Esophagus squamous epithelium (tissue), 4 donors: ENCODE data around the gene CD19.

Source experiments
- CTCF ChIP-seq, 6 experiments: fragments of 450-650 bp in 4 of 6; fragments of 200-600 bp in 2 of 6; sonication (generic) in 2 of 6; IDR thresholded peaks; one replicate each; pipeline ENCODE4 v1.5.1; 2016 to 2019; ENCODE audit warnings: antibody characterized with exemption in 6 of 6, mild to moderate bottlenecking in 4 of 6, moderate library complexity in 4 of 6
- POLR2A ChIP-seq, 4 donors: fragments of 450-650 bp; IDR thresholded peaks; one replicate each; pipeline ENCODE4 v1.6.1; 2017; ENCODE audit warnings: antibody characterized with exemption in 4 of 4, mild to moderate bottlenecking in 4 of 4, moderate library complexity in 3 of 4

GRCh38 chr16:28943281-28943680, 11.5 kb downstream of the CD19 start:
- no peak for TF ChIP-seq CTCF (IDR thresholded peaks at IDR 0.05)
- no peak for TF ChIP-seq POLR2A (IDR thresholded peaks at IDR 0.05)
